Measurements from ENCODE around the gene FNDC3A.

DNA sequence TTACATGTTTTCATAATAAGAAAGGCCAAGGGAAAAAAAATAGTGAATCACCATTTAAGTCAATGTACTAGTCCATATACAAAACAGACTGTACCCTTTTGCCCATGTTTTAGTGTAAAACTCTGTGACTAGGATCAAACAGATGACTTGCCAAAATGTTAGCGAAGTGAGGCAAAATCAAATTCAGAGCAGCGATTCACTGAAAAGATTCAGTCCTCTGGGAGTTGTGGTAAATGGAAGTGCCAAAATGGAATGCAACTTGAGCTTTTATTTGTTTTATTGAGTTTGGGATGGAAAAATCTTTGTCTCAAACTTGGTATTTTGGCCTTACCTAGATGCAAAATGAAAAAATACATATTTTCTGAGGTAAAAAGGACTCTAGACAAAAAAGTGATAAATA, 281.1 kb downstream of the FNDC3A start:
- TF ChIP-seq, protein P1, sequence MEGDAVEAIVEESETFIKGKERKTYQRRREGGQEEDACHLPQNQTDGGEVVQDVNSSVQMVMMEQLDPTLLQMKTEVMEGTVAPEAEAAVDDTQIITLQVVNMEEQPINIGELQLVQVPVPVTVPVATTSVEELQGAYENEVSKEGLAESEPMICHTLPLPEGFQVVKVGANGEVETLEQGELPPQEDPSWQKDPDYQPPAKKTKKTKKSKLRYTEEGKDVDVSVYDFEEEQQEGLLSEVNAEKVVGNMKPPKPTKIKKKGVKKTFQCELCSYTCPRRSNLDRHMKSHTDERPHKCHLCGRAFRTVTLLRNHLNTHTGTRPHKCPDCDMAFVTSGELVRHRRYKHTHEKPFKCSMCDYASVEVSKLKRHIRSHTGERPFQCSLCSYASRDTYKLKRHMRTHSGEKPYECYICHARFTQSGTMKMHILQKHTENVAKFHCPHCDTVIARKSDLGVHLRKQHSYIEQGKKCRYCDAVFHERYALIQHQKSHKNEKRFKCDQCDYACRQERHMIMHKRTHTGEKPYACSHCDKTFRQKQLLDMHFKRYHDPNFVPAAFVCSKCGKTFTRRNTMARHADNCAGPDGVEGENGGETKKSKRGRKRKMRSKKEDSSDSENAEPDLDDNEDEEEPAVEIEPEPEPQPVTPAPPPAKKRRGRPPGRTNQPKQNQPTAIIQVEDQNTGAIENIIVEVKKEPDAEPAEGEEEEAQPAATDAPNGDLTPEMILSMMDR (IDR thresholded peaks at IDR 0.05) = no peak
- TF ChIP-seq POLR2A (IDR thresholded peaks at IDR 0.05) = no peak
